ENCODE measurements around the gene GRIN1. TPM values are rescaled to one million over a fixed set of nuclear protein-coding genes. Genes with fewer than 3 reads are reported as not detected.

The GRIN1 gene
- total and polyA plus RNA-seq, 10 of the 15 experiments (the other 5 are each of a cell fraction or from before 2014, with no cell fraction given), result 0.05 to 0.10 (median 0.06) TPM; not detected in 6

GRCh38 chr9:137127301-137128157 lies 11.4 kb upstream of the GRIN1 start (continued):
- TF ChIP-seq ZNF274 (IDR thresholded peaks at IDR 0.05; ENCODE audit: insufficient read depth, insufficient read length), result no peak
- TF ChIP-seq BACH1 (IDR thresholded peaks at IDR 0.05; ENCODE audit: borderline replicate concordance), result no peak
- no peak for TF ChIP-seq USF1 (IDR thresholded peaks at IDR 0.05; ENCODE audit: borderline replicate concordance, extremely low read length, insufficient read depth, low read depth, low read length)
- TF ChIP-seq IRF4 (IDR thresholded peaks at IDR 0.05; ENCODE audit: low read depth, low read length), result no peak

GRCh38 chr9:137128158-137128861 lies 10.6 kb upstream of the GRIN1 start:
- ChIA-PET CTCF (interaction anchor here (0.6 to 4.7 kb wide), 7 partner anchors 9 to 108 kb away, joined by 3 to 20 read pairs (median 4); partner anchors contain the start of gene CYSRT1), SMC1A (ENCODE audit: uncharacterized antibody, unreplicated experiment) (interaction anchor here (0.7 to 2.3 kb wide), 7 partner anchors 10 to 108 kb away, joined by 3 to 19 read pairs (median 4); partner anchors contain the start of genes MAN1B1, RNF224 and SSNA1), POLR2A (interaction anchor here (0.7 to 7.7 kb wide), 17 partner anchors 13 to 287 kb away, joined by 3 to 166 read pairs (median 6); partner anchors contain the start of genes ANAPC2, CYSRT1, MAN1B1 and RNF208), RAD21 (ENCODE audit: unreplicated experiment) (interaction anchor here (0.7 to 3.6 kb wide), 11 partner anchors 22 to 110 kb away, joined by 3 to 54 read pairs (median 4); partner anchors contain the start of genes RNF208 and RNF224)
- H2AFZ ChIP-seq (ENCODE audit: control insufficient read depth, low read depth, low read length), result no peak overlapping the region
- in situ Hi-C loops (cut with MboI) (no loop called here), intact Hi-C loops (cut with micrococcal nuclease; ENCODE audit: unreplicated experiment) (loop anchor here (5.0 kb wide), 1 partner anchor 59 kb away; the partner anchor contains the start of genes ANAPC2 and SSNA1)
- FAIRE-seq (peak; percentile 81), ATAC-seq (peak; percentile 8; the same call in 1 of the 3 replicates), DNase-seq (ENCODE audit: low read depth, low spot score) (no peak)
- BruUV-seq (replicated peaks), result TSS peak; percentile 76
- peaks cover 35% of the 10 kb centered on the region for H3K79me2 ChIP-seq (ENCODE audit: control insufficient read depth, insufficient read depth, low read length)
- no peaks in the 10 kb centered on the region for H3K9me3 ChIP-seq (replicated peaks; ENCODE audit: control insufficient read depth, insufficient read depth, low read length)
- under 1% methylated on average over 19 of the region's 19 CpGs for WGBS (ENCODE audit: insufficient coverage, insufficient replicate concordance, low lambda C conversion rate, missing lambda C conversion rate)
- peaks cover 20% of the 10 kb centered on the region for H3K4me1 ChIP-seq (ENCODE audit: control insufficient read depth, insufficient read depth, low read length)
- H3K27me3 ChIP-seq (replicated peaks in 1 of 2; ENCODE audit: control insufficient read depth in 2 of 2, insufficient read depth in 2 of 2, low read length in 1 of 2), result no peaks in the 10 kb centered on the region
- peak overlapping the region; percentile 82 for H3K27ac ChIP-seq (ENCODE audit: control insufficient read depth, insufficient read depth)
- TF ChIP-seq MYC (IDR thresholded peaks at IDR 0.05; ENCODE audit: insufficient read depth, insufficient read length, insufficient replicate concordance, low read length, severe bottlenecking) (no peak), CREM (IDR thresholded peaks at IDR 0.05; ENCODE audit: low read depth) (0 out of 2 replicates have a peak, but pooled peaks have one; percentile 19), TARDBP (IDR thresholded peaks at IDR 0.05; ENCODE audit: borderline replicate concordance) (0 out of 2 replicates have a peak, but pooled peaks have one; percentile 31)
- H3K4me2 ChIP-seq (ENCODE audit: control insufficient read depth, insufficient read depth), result peak overlapping the region; percentile 91
- H3K4me3 ChIP-seq, result peak overlapping the region; percentile 72
- H4K20me1 ChIP-seq (ENCODE audit: control insufficient read depth, insufficient read depth), result no peaks in the 10 kb centered on the region
- peak overlapping the region; percentile 85 for H3K9ac ChIP-seq (ENCODE audit: control insufficient read depth, insufficient read depth, low read length)
- H3K36me3 ChIP-seq (ENCODE audit: control insufficient read depth in 2 of 2, insufficient read depth in 2 of 2, low read length in 1 of 2), result no peaks in the 10 kb centered on the region
